ENCODE data around the gene ZFR2.

The ZFR2 gene

DNA sequence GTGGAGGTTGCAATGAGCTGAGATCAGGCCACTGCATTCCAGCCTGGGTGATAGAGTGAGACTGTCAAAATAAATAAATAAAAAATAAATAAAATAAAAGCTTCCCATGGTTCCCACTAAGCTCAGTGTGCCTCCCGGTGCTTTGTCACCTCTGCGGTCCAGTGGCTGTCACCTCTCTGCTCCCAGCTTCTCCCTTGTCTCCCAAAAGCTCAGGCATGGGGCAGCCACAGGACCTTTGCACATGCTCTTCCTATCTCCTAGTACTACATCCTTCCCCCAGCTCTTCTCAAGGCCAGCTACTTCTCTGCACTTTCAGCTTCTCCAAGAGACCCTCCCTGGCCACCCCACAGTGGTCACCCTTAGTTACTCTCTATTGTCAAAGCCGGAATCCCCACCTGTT lies 75.0 kb downstream of the ZFR2 start:
- DNase-seq (ENCODE audit: low read depth) = no peak
- TF ChIP-seq CTCF (conservative IDR thresholded peaks at IDR 0.05; ENCODE audit: control insufficient read depth, insufficient read depth, low read depth, low read length) = no peak
- no peak overlapping the region for H3K4me3 ChIP-seq (ENCODE audit: control insufficient read depth, low read depth, low read length)

- no peak overlapping the region for H3K4me3 ChIP-seq (ENCODE audit: control insufficient read depth, low read depth, low read length)
- no peak for DNase-seq (ENCODE audit: low read depth)
- TF ChIP-seq CTCF (conservative IDR thresholded peaks at IDR 0.05; ENCODE audit: control insufficient read depth, insufficient read depth, low read depth, low read length) = no peak
These were observed 76.7 kb downstream of the ZFR2 start for GRCh38 chr19:3792114-3792513.

DNA sequence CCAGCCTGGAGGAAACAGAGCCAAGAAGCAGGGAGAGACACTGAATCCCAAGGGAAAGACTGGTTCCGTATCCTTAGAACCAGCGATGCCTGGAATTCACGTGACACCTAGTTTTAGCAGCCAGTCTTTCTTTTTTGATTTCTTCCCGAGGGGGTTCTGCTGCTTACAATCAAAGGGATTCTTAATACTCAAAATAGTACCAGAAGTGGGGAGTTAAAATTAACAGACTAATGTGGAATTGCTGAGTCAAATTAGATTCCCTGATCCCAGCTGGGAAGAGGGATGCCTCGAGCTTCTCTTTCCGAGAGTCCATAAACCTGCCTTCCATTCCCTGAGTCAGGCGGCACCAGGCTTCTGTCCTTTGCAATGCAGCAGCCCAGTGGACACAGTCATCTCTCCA lies 77.9 kb downstream of the ZFR2 start:
- no peak for DNase-seq (ENCODE audit: low read depth)
- no peak for TF ChIP-seq CTCF (conservative IDR thresholded peaks at IDR 0.05; ENCODE audit: control insufficient read depth, insufficient read depth, low read depth, low read length)
- no peak overlapping the region for H3K4me3 ChIP-seq (ENCODE audit: control insufficient read depth, low read depth, low read length)

DNA sequence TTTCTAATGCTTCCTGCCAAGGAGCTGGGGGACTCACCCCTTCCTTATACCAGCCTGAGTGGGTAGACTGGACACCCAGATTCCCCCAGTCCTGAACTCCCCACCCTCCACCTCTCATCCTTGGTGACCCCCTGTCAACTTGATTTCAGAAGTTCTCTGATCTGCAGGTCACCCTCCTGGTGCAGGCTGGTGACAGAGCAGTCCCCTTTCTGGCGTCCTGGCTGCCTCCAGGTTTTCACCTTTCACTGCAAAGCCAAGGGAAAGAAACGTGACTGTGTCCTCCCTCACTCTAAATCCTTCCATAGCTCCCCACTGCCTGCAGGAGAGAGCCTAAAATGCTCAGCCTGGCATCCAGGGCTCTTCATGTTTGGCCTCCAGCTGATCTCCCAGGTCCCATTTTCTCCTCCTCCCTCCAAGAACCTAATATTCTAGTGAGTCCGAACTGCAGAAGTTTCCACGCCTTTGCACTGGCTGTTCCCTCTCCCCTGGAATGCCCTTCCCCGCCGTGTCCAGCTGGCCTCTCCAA lies 78.6 kb downstream of the ZFR2 start:
- no peak overlapping the region for H3K4me3 ChIP-seq (ENCODE audit: control insufficient read depth, low read depth, low read length)
- DNase-seq (ENCODE audit: low read depth) = no peak
- no peak for TF ChIP-seq CTCF (conservative IDR thresholded peaks at IDR 0.05; ENCODE audit: control insufficient read depth, insufficient read depth, low read depth, low read length)

GRCh38 chr19:3788996-3789778 lies 79.7 kb downstream of the ZFR2 start:
- H3K4me3 ChIP-seq (ENCODE audit: control insufficient read depth, low read depth, low read length) = no peak overlapping the region
- TF ChIP-seq CTCF (conservative IDR thresholded peaks at IDR 0.05; ENCODE audit: control insufficient read depth, insufficient read depth, low read depth, low read length) = no peak
- no peak for DNase-seq (ENCODE audit: low read depth)

DNA sequence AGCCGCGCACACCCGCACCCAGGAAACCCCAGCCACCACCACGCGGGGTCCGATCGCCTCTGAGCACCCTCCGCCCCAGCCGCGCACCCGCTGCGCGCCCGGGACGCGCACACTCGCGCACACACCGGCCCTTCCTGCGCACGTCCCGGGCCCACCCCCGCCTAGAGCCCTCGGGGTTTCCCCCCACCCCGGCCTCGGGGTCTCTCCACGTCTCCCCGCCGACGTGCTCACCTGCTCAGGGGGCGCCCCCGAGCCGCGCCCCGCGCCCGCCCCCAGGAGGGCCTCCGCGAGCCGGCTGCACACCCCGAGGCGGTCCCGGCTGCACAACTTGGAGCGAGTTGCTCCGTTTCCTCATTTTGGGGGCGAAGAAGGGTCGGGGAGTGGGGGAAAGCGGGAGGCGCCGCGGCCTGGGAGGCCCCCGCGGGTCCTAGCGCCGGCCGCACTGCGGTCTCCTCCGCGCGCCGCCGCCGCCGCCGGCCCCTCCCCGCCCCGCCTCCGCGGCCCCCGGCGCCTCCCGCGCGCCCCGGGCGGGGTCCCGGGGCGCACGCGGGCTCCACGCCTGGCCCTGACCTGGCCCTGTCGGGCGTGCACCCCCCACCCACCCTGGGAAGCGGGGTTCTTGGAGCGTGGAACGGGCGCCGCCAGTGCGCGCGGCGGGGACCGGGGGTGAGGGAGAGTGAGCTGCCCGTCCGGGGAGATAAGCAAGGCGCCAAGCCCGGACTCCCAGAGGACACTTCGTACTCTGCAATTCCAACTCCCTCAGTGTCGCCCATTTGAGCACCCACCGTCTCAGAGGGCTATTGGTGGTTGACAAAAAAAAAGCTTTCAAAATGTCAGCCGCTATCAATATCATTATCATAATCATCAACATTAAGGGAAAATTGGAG lies 82.7 kb downstream of the ZFR2 start, which contains the start of gene MATK:
Gene MATK, minus strand, starts transcription at position 444 of the 887 bp plus-strand sequence. CDS start 1,246 bp downstream, outside the sequence.
- no peak for TF ChIP-seq CTCF (conservative IDR thresholded peaks at IDR 0.05; ENCODE audit: control insufficient read depth, insufficient read depth, low read depth, low read length)
- H3K4me3 ChIP-seq (ENCODE audit: control insufficient read depth, low read depth, low read length) = no peak within 1 kb of the TSS
- no peak for DNase-seq (ENCODE audit: low read depth)

All from fibroblast of mammary gland (primary cell).